Naive thymus-derived CD8-positive, alpha-beta T cell (primary cell): ENCODE measurements around the gene ZNF552. TPM values are rescaled to one million over a fixed set of nuclear protein-coding genes. Genes with fewer than 3 reads are reported as not detected.
"Not testable (repeated sequence)": the region's sequence is repeated elsewhere in the genome, so short reads cannot be mapped to it uniquely, and the experiment has no call there.

Experiments used
- ATAC-seq, 2 donors: fragments of 150-1000 bp; cut with Tn5 transposase in 1 of 2; sonication (Bioruptor Pico), chemical (Tn5 transposase) in 1 of 2; 1 replicate in 1 of 2; 2 replicates in 1 of 2; pipeline ENCODE4 v1.10.0; 2021; ENCODE audit warnings: mild to moderate bottlenecking in 2 of 2, moderate library complexity in 2 of 2
- POLR2A ChIA-PET: fragments of 350-600 bp; sonication (Branson Sonifier 250); formaldehyde crosslinking; loops from one replicate; lab custom pipeline; 2021; ENCODE audit warnings: antibody characterized with exemption; lab: Charles Lee
- DNase-seq, 10 donors: peaks; one replicate each; pipeline versions ENCODE4 v3.0.0 to v3.0.0-alpha.2; 2020 to 2022
- H3K27ac Mint-ChIP-seq, 10 donors: one replicate each; pipeline ENCODE4 v1.8.0; 2020 to 2022; ENCODE audit warnings: mild to moderate bottlenecking in 10 of 10, mixed read lengths in 10 of 10, moderate library complexity in 4 of 10, inconsistent platforms in 1 of 10
- H3K27me3 Mint-ChIP-seq, 5 donors: one replicate each; pipeline ENCODE4 v1.8.0; 2021 to 2022; ENCODE audit warnings: mixed read lengths in 5 of 5
- H3K36me3 Mint-ChIP-seq, 3 donors: one replicate each; pipeline ENCODE4 v1.8.0; 2020 to 2022; ENCODE audit warnings: mixed read lengths in 3 of 3, mild to moderate bottlenecking in 2 of 3, inconsistent platforms in 1 of 3
- H3K4me1 Mint-ChIP-seq, 4 donors: one replicate each; pipeline ENCODE4 v1.8.0; 2021 to 2022; ENCODE audit warnings: mixed read lengths in 4 of 4
- H3K4me3 Mint-ChIP-seq, 10 donors: one replicate each; pipeline ENCODE4 v1.8.0; 2020 to 2022; ENCODE audit warnings: mild to moderate bottlenecking in 10 of 10, mixed read lengths in 10 of 10, moderate library complexity in 6 of 10, inconsistent platforms in 1 of 10
- H3K9me3 Mint-ChIP-seq, 9 donors: one replicate each; pipeline ENCODE4 v1.8.0; 2020 to 2022; ENCODE audit warnings: mixed read lengths in 9 of 9, mild to moderate bottlenecking in 3 of 9, inconsistent platforms in 1 of 9, moderate library complexity in 1 of 9
- polyA plus RNA-seq, 3 donors: library from polyadenylated mRNA; unstranded; fragments of 300-500 nt; fragmentation: Illumina TruSeq; gene quantifications; one replicate each; pipeline ENCODE4 v1.2.3, GENCODE V29; 2021
- total RNA-seq, 8 experiments: library from RNA in 2 of 8; stranded (reverse) in 2 of 8; gene quantifications; one replicate each; pipeline ENCODE4 v1.2.3 and lab custom pipeline; 2021 to 2026

The ZNF552 gene
- 10 to 100 TPM; 17.3 to 21.8 TPM for total RNA-seq
- 10 to 100 TPM in 1 of 3 donors, 1 to 10 TPM in 2; 6.4 to 12.4 (median 7.4) TPM for polyA plus RNA-seq
- total RNA-seq (lab: John Stamatoyannopoulos, UW): 14.4 to 40.4 (median 21.4) reads per million in 6 experiments

- DNase-seq (peak; percentile 59 to 88 (median 76)), ATAC-seq (peak; percentile 79 to 82)
- Mint-ChIP-seq H3K4me1 (peaks cover 15 to 60% (median 56%) of the 10 kb centered on the region in 4 donors), H3K36me3 (peaks cover 0 to 20% (median 12%) of the 10 kb centered on the region in 3 donors), H3K9me3 (no peaks in the 10 kb centered on the region), H3K4me3 (peak within 1 kb of the TSS; percentile 91 to 99 (median 96)), H3K27ac (peak within 1 kb of the TSS; percentile 91 to 99 (median 98)), H3K27me3 (no peaks in the 10 kb centered on the region)
- POLR2A ChIA-PET: interaction anchor here (0.8 to 1.6 kb wide), 7 partner anchors 34 to 661 kb away, joined by 3 to 6 read pairs (median 5); partner anchors contain the start of genes ZNF154, ZNF551, ZNF586 and ZNF776
These were observed at the start of gene ZNF552 for GRCh38 chr19:57814505-57815246. ZNF552 (minus strand) TSS chr19:57814913; CDS start chr19:57814743, 170 bp downstream.

GRCh38 chr19:57862351-57862750, 47.6 kb upstream of the ZNF552 start:
- DNase-seq, H3K4me1 Mint-ChIP-seq, H3K27ac Mint-ChIP-seq, H3K27me3 Mint-ChIP-seq, H3K4me3 Mint-ChIP-seq, ATAC-seq: not testable (repeated sequence)
- H3K9me3 Mint-ChIP-seq: peaks cover 0 to 92% (median 27%) of the 10 kb centered on the region in 9 donors
- H3K36me3 Mint-ChIP-seq: peaks cover 46 to 87% (median 85%) of the 10 kb centered on the region in 3 donors
- POLR2A ChIA-PET: interaction anchor here (1.2 kb wide), 1 partner anchor 10 kb away, joined by 5 read pairs; no protein-coding TSS in a partner anchor

- Mint-ChIP-seq H3K36me3 (peaks cover 30 to 60% (median 60%) of the 10 kb centered on the region in 3 donors), H3K4me1 (peaks cover 17 to 35% (median 26%) of the 10 kb centered on the region in 4 donors), H3K9me3 (peaks cover 0 to 61% (median 23%) of the 10 kb centered on the region in 9 donors), H3K27ac (peak overlapping the region in 1 of 10 donors; percentile 73), H3K4me3 (peak overlapping the region in 1 of 10 donors; percentile 6)
- POLR2A ChIA-PET: interaction anchor here (0.7 kb wide), 1 partner anchor 9 kb away, joined by 5 read pairs; no protein-coding TSS in a partner anchor
- not testable (repeated sequence) for ATAC-seq, DNase-seq, H3K27me3 Mint-ChIP-seq
These were observed 39.4 kb upstream of the ZNF552 start for GRCh38 chr19:57854117-57854516.

GRCh38 chr19:57851812-57852603, 37.3 kb upstream of the ZNF552 start:
- Mint-ChIP-seq H3K9me3 (peaks cover 0 to 45% (median 16%) of the 10 kb centered on the region in 9 donors), H3K27ac (peak overlapping the region in 6 of 10 donors; percentile 15 to 97 (median 68)), H3K4me1 (peaks cover 18 to 36% (median 26%) of the 10 kb centered on the region in 4 donors), H3K4me3 (peak overlapping the region in 7 of 10 donors; percentile 4 to 93 (median 20)), H3K36me3 (peaks cover 22 to 45% (median 45%) of the 10 kb centered on the region in 3 donors)
- POLR2A ChIA-PET: interaction anchor here (0.7 to 1.2 kb wide), 3 partner anchors 11 to 96 kb away, joined by 4 to 5 read pairs (median 5); no protein-coding TSS in a partner anchor
- not testable (repeated sequence) for DNase-seq, ATAC-seq, H3K27me3 Mint-ChIP-seq

- Mint-ChIP-seq H3K27me3 (no peaks in the 10 kb centered on the region), H3K9me3 (peaks cover 0 to 31% (median 11%) of the 10 kb centered on the region in 9 donors), H3K36me3 (peaks cover 15 to 33% (median 33%) of the 10 kb centered on the region in 3 donors), H3K27ac (peak overlapping the region; percentile 90 to 98 (median 97)), H3K4me1 (peaks cover 18 to 39% (median 26%) of the 10 kb centered on the region in 4 donors), H3K4me3 (peak overlapping the region; percentile 88 to 96 (median 95))
- ATAC-seq (no peak), DNase-seq (no peak)
- POLR2A ChIA-PET: interaction anchor here (1.1 to 2.0 kb wide), 6 partner anchors 31 to 500 kb away, joined by 3 to 13 read pairs (median 4); partner anchors contain the start of genes ZNF417, ZNF586 and ZNF814
These were observed 35.9 kb upstream of the ZNF552 start for GRCh38 chr19:57850553-57851017.

- peak; percentile 64 to 93 (median 85) for DNase-seq
- not testable (repeated sequence) for H3K27me3 Mint-ChIP-seq
- POLR2A ChIA-PET: interaction anchor here (0.8 to 2.0 kb wide), 11 partner anchors 31 to 499 kb away, joined by 3 to 13 read pairs (median 4); partner anchors contain the start of genes ZNF154, ZNF417, ZNF418 and ZNF548
- Mint-ChIP-seq H3K9me3 (peaks cover 0 to 25% (median 11%) of the 10 kb centered on the region in 9 donors), H3K27ac (peak within 1 kb of the TSS; percentile 90 to 98 (median 97)), H3K36me3 (peaks cover 11 to 31% (median 29%) of the 10 kb centered on the region in 3 donors), H3K4me1 (peaks cover 18 to 39% (median 26%) of the 10 kb centered on the region in 4 donors), H3K4me3 (peak within 1 kb of the TSS; percentile 88 to 96 (median 95))
- peak; percentile 97 to 98 for ATAC-seq
These were observed 35.2 kb upstream of the ZNF552 start, which contains the start of gene ZNF587 for GRCh38 chr19:57849666-57850473. ZNF587 (plus strand) TSS chr19:57849859; CDS start chr19:57850039, 180 bp downstream.

GRCh38 chr19:57849162-57849665, 34.5 kb upstream of the ZNF552 start:
- peaks cover 0 to 21% (median 10%) of the 10 kb centered on the region in 9 donors for H3K9me3 Mint-ChIP-seq
- peak overlapping the region; percentile 88 to 96 (median 95) for H3K4me3 Mint-ChIP-seq
- not testable (repeated sequence) for H3K27me3 Mint-ChIP-seq, ATAC-seq, DNase-seq
- H3K36me3 Mint-ChIP-seq: peaks cover 11 to 29% (median 28%) of the 10 kb centered on the region in 3 donors
- POLR2A ChIA-PET: interaction anchor here (0.8 to 2.0 kb wide), 10 partner anchors 31 to 460 kb away, joined by 3 to 13 read pairs (median 4); partner anchors contain the start of genes ZNF154, ZNF417, ZNF418 and ZNF548
- peaks cover 18 to 39% (median 26%) of the 10 kb centered on the region in 4 donors for H3K4me1 Mint-ChIP-seq
- peak overlapping the region; percentile 90 to 98 (median 97) for H3K27ac Mint-ChIP-seq

- not testable (repeated sequence) for H3K27me3 Mint-ChIP-seq, H3K9me3 Mint-ChIP-seq, H3K4me3 Mint-ChIP-seq, ATAC-seq, DNase-seq, H3K27ac Mint-ChIP-seq
- Mint-ChIP-seq H3K36me3 (peaks cover 6 to 28% (median 17%) of the 10 kb centered on the region in 3 donors), H3K4me1 (peaks cover 19 to 30% (median 24%) of the 10 kb centered on the region in 4 donors)
- POLR2A ChIA-PET: interaction anchor here (0.7 kb wide), 1 partner anchor 227 kb away, joined by 3 read pairs; no protein-coding TSS in a partner anchor
These were observed 32.5 kb upstream of the ZNF552 start for GRCh38 chr19:57847164-57847563.

- H3K27me3 Mint-ChIP-seq: no peaks in the 10 kb centered on the region
- no peak for DNase-seq
- H3K9me3 Mint-ChIP-seq: no peaks in the 10 kb centered on the region
- no peak for ATAC-seq
- peaks cover 14 to 24% (median 16%) of the 10 kb centered on the region in 4 donors for H3K4me1 Mint-ChIP-seq
- POLR2A ChIA-PET: no interaction called here
- H3K4me3 Mint-ChIP-seq: no peak overlapping the region
- H3K27ac Mint-ChIP-seq: peak overlapping the region in 1 of 10 donors; percentile 19
- H3K36me3 Mint-ChIP-seq: peaks cover 0 to 72% (median 22%) of the 10 kb centered on the region in 3 donors
These were observed 26.5 kb upstream of the ZNF552 start for GRCh38 chr19:57841122-57841763.

GRCh38 chr19:57838622-57839191, 24.0 kb upstream of the ZNF552 start:
- H3K27ac Mint-ChIP-seq: peak overlapping the region in 9 of 10 donors; percentile 35 to 87 (median 61)
- DNase-seq, H3K9me3 Mint-ChIP-seq, H3K4me3 Mint-ChIP-seq, H3K27me3 Mint-ChIP-seq, POLR2A ChIA-PET: not testable (repeated sequence)
- peak in 1 of 2 donors; percentile 53 for ATAC-seq
- peaks cover 14 to 21% (median 16%) of the 10 kb centered on the region in 4 donors for H3K4me1 Mint-ChIP-seq
- H3K36me3 Mint-ChIP-seq: peaks cover 0 to 62% (median 14%) of the 10 kb centered on the region in 3 donors
